Peyer's patch (tissue), 4 donors: ENCODE data around the gene MLLT1.

Experiments
- CTCF ChIP-seq, 6 experiments: fragments of 450-650 bp in 4 of 6; fragments of 200-600 bp in 2 of 6; sonication (generic) in 1 of 6; IDR thresholded peaks; one replicate each; pipeline ENCODE4 v1.5.1; 2017 to 2019; ENCODE audit warnings: antibody characterized with exemption in 6 of 6, mild to moderate bottlenecking in 3 of 6, moderate library complexity in 1 of 6
- POLR2A ChIP-seq, 2 donors: fragments of 450-650 bp; IDR thresholded peaks; one replicate each; pipeline ENCODE4 v1.5.1; 2017; ENCODE audit warnings: antibody characterized with exemption in 2 of 2, mild to moderate bottlenecking in 2 of 2, moderate library complexity in 2 of 2

DNA sequence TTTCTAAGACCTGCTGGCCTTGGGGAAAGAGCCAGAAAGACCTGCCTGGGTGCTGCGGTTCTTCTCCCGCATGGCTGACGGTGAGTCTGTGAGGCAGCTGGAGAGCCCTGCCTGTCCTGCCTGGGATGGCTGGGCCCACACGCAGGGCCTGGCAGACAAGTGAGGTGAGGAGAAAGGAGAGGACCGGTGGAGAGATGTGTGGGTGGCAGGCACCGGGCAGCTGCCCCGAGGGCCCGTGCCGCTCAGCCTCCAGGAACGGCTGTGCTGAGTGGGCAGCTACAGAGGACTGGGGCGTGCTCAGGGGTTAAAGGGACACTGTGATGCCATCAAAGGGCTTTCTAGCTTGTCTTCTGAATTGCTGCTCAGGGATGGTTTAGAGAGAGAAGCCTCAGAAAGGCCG is 53.8 kb downstream of the MLLT1 start:
- TF ChIP-seq CTCF (IDR thresholded peaks at IDR 0.05) = no peak
- TF ChIP-seq POLR2A (IDR thresholded peaks at IDR 0.05) = no peak
